Measurements from ENCODE around the gene RPRD2.

DNA sequence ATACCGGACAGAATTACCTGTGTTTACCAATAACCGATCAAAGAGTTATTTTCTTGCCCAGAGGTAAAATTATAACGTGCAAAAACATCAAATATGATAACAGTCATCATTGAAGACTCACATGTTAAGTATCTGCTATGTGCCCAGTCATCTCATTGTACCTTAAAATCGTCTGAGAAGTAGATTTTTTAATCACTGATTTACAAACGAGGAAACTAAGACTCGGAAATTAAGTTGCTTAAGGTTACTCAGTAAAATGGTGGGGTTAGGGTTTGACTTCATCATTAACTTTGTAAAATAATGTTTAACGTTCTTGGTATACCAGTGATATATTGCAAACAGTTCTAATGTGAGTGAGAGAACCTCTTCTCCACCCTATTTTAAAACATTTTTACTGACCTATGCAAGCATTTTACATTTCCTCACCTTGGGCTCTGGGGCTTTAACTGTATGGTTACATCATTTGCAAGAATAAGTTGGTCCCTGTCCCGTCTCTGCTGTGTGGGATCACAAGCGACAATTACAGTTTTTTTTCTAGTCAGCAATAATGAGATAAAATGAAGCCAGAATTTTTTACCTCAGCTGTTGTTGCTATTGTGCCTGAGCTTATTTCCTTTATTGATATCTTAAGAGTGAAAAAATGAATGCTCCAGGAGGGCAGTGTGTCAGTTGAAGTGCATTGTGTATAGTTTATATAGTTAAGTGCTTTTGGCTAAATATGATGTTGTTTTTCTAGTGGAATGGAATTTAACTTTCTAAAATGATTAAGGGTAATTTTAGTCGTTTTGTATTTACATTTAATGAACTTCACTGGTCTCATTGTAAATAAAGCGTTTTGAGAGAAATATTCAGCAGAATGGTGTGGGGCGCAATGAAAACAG, 2.7 kb downstream of the RPRD2 start:
- TF ChIP-seq, protein P1, sequence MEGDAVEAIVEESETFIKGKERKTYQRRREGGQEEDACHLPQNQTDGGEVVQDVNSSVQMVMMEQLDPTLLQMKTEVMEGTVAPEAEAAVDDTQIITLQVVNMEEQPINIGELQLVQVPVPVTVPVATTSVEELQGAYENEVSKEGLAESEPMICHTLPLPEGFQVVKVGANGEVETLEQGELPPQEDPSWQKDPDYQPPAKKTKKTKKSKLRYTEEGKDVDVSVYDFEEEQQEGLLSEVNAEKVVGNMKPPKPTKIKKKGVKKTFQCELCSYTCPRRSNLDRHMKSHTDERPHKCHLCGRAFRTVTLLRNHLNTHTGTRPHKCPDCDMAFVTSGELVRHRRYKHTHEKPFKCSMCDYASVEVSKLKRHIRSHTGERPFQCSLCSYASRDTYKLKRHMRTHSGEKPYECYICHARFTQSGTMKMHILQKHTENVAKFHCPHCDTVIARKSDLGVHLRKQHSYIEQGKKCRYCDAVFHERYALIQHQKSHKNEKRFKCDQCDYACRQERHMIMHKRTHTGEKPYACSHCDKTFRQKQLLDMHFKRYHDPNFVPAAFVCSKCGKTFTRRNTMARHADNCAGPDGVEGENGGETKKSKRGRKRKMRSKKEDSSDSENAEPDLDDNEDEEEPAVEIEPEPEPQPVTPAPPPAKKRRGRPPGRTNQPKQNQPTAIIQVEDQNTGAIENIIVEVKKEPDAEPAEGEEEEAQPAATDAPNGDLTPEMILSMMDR (conservative IDR thresholded peaks at IDR 0.05; ENCODE audit: low read depth, low read length): no peak
- TF ChIP-seq EZH2 (IDR thresholded peaks at IDR 0.05; ENCODE audit: borderline replicate concordance, low read depth, low read length, poor library complexity, severe bottlenecking): no peak

Data from A673 (cell line).